H1 (cell line): ENCODE data around the gene IFT74. TPM values are rescaled to one million over a fixed set of nuclear protein-coding genes. Genes with fewer than 3 reads are reported as not detected.

Experiments
- NANOG ChIP-seq: IDR thresholded peaks from 2 replicates; pipeline ENCODE4 v1.6.1; 2011; ENCODE audit warnings: low read length, low read depth, mild to moderate bottlenecking, inconsistent platforms; ENCODE audit not compliant: insufficient read depth, poor library complexity, severe bottlenecking
- POU5F1 ChIP-seq: IDR thresholded peaks from 2 replicates; pipeline ENCODE4 v1.6.1; 2011; ENCODE audit warnings: low read depth, mild to moderate bottlenecking, low read length, moderate library complexity
- polyA plus RNA-seq, 7 experiments: library from polyadenylated mRNA; depleted of rRNA in 3 of 7; stranded (reverse) in 5 of 7; unstranded in 2 of 7; fragments of >200 nt in 5 of 7; fragments of 200-250 nt in 2 of 7; gene quantifications; 1 replicate in 5 of 7; 2 replicates in 1 of 7; 4 replicates in 1 of 7; pipeline versions ENCODE4 v1.2.1 to v1.2.3, GENCODE V29; 2011 to 2013; ENCODE audit warnings: missing spikeins in 2 of 7, mixed read lengths in 2 of 7
- total RNA-seq: library from RNA; stranded (reverse); fragmentation: NEBNext Ultra II Directional; extraction: Animal tissue kit (Norgen Biotek cat#: 25700); gene quantifications from 2 replicates; pipeline ENCODE4 v1.2.1, GENCODE V29; 2021

The IFT74 gene
- total and polyA plus RNA-seq, 2 of the 8 experiments (the other 6 are each of a cell fraction or from before 2014, with no cell fraction given) = 4.4 to 17.8 TPM

DNA sequence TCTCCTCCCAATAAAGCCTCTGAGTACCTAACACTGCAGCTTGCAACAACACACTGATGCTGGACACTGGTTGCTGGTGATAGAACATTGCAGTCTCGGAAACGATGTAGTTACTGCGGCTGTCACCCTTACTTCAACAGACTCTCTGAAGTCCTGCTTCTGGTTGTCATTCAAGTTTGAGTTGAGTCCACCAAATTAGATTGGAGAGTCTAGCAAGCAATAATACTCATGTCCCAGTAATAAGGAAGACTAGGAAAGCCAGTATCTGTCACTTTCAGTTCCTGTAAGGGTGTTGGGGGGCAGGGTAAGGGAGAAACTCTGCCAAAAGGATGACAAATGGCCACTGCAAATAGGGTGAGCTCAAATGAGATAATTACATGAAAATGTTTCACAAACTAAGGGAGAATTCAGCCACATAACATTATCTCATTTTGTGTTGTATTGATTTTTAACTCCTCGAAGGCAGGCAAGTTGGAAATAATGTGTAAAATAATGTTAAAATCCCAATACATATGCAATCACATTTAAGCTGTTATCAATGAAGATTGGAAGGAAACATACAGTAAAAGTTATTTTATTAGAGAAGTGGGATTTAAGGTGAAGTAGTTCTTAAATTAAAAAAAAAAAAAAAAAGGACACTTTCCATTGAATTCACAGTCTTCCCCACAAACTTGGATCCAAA lies 849 bp upstream of the IFT74 start (continued):
- TF ChIP-seq POU5F1 (no peak), NANOG (no peak)
- TF ChIP-seq, all 59 proteins: peak for 0
